Measurements from ENCODE around the gene RYR1.

DNA sequence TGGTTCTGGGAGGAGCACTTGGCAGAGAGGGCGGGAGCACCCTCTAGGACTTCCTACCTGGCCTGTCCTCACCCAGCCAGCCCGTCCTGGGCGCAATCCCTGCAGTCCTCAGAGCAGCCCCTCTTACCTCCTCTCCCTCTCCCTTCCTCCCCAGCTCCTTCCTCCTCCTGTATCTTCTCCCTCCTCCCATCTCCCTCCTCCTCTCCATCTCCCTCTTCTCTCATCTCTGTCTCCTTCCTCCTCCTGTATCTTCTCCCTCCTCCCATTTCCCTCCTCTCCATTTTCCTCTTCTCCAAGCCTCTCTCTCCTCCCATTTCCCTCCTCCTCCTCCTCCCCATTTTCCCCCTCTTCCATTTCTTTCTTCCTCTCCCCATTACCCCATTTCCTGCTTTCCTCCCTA lies 89.8 kb downstream of the RYR1 start:
- no peak for TF ChIP-seq POLR2A (IDR thresholded peaks at IDR 0.05)
- TF ChIP-seq, protein P1, sequence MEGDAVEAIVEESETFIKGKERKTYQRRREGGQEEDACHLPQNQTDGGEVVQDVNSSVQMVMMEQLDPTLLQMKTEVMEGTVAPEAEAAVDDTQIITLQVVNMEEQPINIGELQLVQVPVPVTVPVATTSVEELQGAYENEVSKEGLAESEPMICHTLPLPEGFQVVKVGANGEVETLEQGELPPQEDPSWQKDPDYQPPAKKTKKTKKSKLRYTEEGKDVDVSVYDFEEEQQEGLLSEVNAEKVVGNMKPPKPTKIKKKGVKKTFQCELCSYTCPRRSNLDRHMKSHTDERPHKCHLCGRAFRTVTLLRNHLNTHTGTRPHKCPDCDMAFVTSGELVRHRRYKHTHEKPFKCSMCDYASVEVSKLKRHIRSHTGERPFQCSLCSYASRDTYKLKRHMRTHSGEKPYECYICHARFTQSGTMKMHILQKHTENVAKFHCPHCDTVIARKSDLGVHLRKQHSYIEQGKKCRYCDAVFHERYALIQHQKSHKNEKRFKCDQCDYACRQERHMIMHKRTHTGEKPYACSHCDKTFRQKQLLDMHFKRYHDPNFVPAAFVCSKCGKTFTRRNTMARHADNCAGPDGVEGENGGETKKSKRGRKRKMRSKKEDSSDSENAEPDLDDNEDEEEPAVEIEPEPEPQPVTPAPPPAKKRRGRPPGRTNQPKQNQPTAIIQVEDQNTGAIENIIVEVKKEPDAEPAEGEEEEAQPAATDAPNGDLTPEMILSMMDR (IDR thresholded peaks at IDR 0.05): no peak

Measured in body of pancreas (tissue), 4 donors.